Activated CD4-positive, CD25-positive, alpha-beta regulatory T cell treated with anti-CD3 and anti-CD28 coated beads, Interleukin-2, amount 50 U/mL, for 16 hours (primary cell): Measurements from ENCODE around the gene CXCL12.

Source experiments
- DNase-seq: peaks from one replicate; pipeline ENCODE4 v3.0.0-alpha.2; 2020; ENCODE audit warnings: low read depth, low spot score

Gene CXCL12

GRCh38 chr10:44364566-44364965 is 20.3 kb downstream of the CXCL12 start:
- DNase-seq = no peak

- DNase-seq = no peak
Observed at GRCh38 chr10:44363716-44364115, 21.2 kb downstream of the CXCL12 start.

GRCh38 chr10:44362866-44363711 is 21.8 kb downstream of the CXCL12 start:
- DNase-seq = no peak

- no peak for DNase-seq
Observed at GRCh38 chr10:44361109-44361508, 23.8 kb downstream of the CXCL12 start.

GRCh38 chr10:44358080-44358771 is 26.7 kb downstream of the CXCL12 start:
- DNase-seq = no peak

- no peak for DNase-seq
Observed at GRCh38 chr10:44357023-44357540, 27.8 kb downstream of the CXCL12 start.

- DNase-seq = no peak
Observed at GRCh38 chr10:44356139-44357022, 28.5 kb downstream of the CXCL12 start.

- DNase-seq = no peak
Observed at GRCh38 chr10:44355630-44356029, 29.3 kb downstream of the CXCL12 start.

GRCh38 chr10:44354771-44355170 is 30.1 kb downstream of the CXCL12 start:
- DNase-seq = no peak

GRCh38 chr10:44353721-44354120 is 31.2 kb downstream of the CXCL12 start:
- no peak for DNase-seq

GRCh38 chr10:44353128-44353390 is 31.8 kb downstream of the CXCL12 start:
- DNase-seq = no peak

- no peak for DNase-seq
Observed at GRCh38 chr10:44352316-44353127, 32.4 kb downstream of the CXCL12 start.

GRCh38 chr10:44348496-44348895 is 36.4 kb downstream of the CXCL12 start:
- DNase-seq = no peak

GRCh38 chr10:44347609-44348400 is 37.1 kb downstream of the CXCL12 start:
- no peak for DNase-seq

- DNase-seq = no peak
Observed at GRCh38 chr10:44344727-44345126, 40.2 kb downstream of the CXCL12 start.

GRCh38 chr10:44343843-44344242 is 41.1 kb downstream of the CXCL12 start:
- no peak for DNase-seq

GRCh38 chr10:44341886-44342285 is 43.0 kb downstream of the CXCL12 start:
- DNase-seq = no peak

GRCh38 chr10:44340557-44340956 is 44.3 kb downstream of the CXCL12 start:
- no peak for DNase-seq

- DNase-seq = no peak
Observed at GRCh38 chr10:44339218-44339617, 45.7 kb downstream of the CXCL12 start.

GRCh38 chr10:44337081-44337480 is 47.8 kb downstream of the CXCL12 start:
- DNase-seq = no peak
